ENCODE data around the gene RIN2.
A peak's percentile ranks its signal among the peaks of the same experiment; 100 is the strongest.
"Not testable (repeated sequence)": the region's sequence is repeated elsewhere in the genome, so short reads cannot be mapped to it uniquely, and the experiment has no call there.

Gene RIN2

GRCh38 chr20:19789009-19789408 lies 31.0 kb downstream of the RIN2 start:
- peak; percentile 3 for FAIRE-seq

- FAIRE-seq = no peak
Observed at GRCh38 chr20:19789446-19789845, 31.4 kb downstream of the RIN2 start.

GRCh38 chr20:19791887-19792286 lies 33.8 kb downstream of the RIN2 start:
- FAIRE-seq = no peak

- FAIRE-seq = no peak
Observed at GRCh38 chr20:19793716-19794115, 35.7 kb downstream of the RIN2 start.

- no peak for FAIRE-seq
Observed at GRCh38 chr20:19794941-19795340, 36.9 kb downstream of the RIN2 start.

GRCh38 chr20:19799325-19799724 lies 41.3 kb downstream of the RIN2 start:
- no peak for FAIRE-seq

GRCh38 chr20:19802099-19802491 lies 44.0 kb downstream of the RIN2 start:
- no peak for FAIRE-seq

- no peak for FAIRE-seq
Observed at GRCh38 chr20:19802492-19803158, 44.6 kb downstream of the RIN2 start.

- not testable (repeated sequence) for FAIRE-seq
Observed at GRCh38 chr20:19806276-19806675, 48.2 kb downstream of the RIN2 start.

GRCh38 chr20:19806806-19807190 lies 48.7 kb downstream of the RIN2 start:
- FAIRE-seq = no peak

- no peak for FAIRE-seq
Observed at GRCh38 chr20:19807191-19807945, 49.3 kb downstream of the RIN2 start.
